ENCODE measurements around the gene NSMCE1. TPM values are rescaled to one million over a fixed set of nuclear protein-coding genes. Genes with fewer than 3 reads are reported as not detected.

The NSMCE1 gene
- total RNA-seq, 1 donor from 2014 or later = 61.0 TPM

DNA sequence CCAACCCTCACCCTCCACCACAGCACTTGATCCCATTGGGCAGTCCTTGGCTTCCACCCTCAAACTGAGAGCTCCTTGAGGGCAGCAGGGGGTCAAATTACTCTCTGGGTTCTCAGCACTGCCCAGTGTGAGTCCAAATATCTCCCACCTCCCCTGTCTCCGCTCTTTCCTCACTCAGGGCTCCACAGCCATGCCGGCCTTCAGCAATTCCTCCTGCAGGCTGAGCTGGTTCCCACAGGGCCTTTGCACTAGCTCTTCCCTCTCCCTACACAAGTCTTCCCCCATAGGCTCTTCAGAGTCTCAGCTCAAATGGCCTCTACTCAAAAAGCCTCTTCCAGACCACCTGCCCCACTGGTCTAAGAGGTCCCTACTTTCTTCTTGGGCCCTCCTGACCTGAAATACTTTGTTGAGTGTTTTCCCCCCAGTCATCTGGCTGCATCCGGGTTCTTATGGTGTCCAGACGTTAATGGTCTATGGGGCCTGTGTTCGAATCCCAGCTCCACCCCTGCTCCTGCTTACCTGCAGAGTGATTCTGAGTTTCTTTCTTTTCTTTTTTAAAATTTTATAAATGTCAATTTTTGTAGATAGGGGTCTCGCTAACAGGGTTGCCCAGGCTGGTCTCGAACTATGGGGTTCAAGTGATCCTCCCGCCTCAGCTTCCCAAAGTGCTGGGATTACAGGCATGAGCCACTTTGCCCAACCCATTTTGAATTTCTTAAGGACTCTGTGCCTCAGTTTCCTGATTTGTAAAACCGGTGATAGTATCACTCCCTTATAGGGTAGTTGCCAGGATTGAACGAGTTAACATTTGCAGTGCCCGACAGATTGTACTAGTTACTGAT lies 44.2 kb upstream of the NSMCE1 start:
- Mint-ChIP-seq H3K36me3 (ENCODE audit: low read depth) (peaks cover 25% of the 10 kb centered on the region), H3K4me1 (peaks cover 68% of the 10 kb centered on the region), H3K27me3 (no peaks in the 10 kb centered on the region), H3K4me3 (peak overlapping the region; percentile 87), H3K27ac (peak overlapping the region; percentile 82), H3K9me3 (no peaks in the 10 kb centered on the region)
- TF ChIP-seq, protein P1, sequence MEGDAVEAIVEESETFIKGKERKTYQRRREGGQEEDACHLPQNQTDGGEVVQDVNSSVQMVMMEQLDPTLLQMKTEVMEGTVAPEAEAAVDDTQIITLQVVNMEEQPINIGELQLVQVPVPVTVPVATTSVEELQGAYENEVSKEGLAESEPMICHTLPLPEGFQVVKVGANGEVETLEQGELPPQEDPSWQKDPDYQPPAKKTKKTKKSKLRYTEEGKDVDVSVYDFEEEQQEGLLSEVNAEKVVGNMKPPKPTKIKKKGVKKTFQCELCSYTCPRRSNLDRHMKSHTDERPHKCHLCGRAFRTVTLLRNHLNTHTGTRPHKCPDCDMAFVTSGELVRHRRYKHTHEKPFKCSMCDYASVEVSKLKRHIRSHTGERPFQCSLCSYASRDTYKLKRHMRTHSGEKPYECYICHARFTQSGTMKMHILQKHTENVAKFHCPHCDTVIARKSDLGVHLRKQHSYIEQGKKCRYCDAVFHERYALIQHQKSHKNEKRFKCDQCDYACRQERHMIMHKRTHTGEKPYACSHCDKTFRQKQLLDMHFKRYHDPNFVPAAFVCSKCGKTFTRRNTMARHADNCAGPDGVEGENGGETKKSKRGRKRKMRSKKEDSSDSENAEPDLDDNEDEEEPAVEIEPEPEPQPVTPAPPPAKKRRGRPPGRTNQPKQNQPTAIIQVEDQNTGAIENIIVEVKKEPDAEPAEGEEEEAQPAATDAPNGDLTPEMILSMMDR (IDR thresholded peaks at IDR 0.05) = no peak
- POLR2A ChIA-PET = interaction anchor here (0.6 to 1.4 kb wide), 10 partner anchors 10 to 139 kb away, joined by 3 to 7 read pairs (median 4); no protein-coding TSS in a partner anchor
- intact Hi-C loops (cut with micrococcal nuclease) = loop anchor here (2.0 to 10.0 kb wide), 2 partner anchors 14 to 242 kb away; partner anchors contain the start of gene KATNIP
- DNase-seq (no peak), ATAC-seq (ENCODE audit: low read depth) (no peak)
- CTCF ChIA-PET = no interaction called here

DNA sequence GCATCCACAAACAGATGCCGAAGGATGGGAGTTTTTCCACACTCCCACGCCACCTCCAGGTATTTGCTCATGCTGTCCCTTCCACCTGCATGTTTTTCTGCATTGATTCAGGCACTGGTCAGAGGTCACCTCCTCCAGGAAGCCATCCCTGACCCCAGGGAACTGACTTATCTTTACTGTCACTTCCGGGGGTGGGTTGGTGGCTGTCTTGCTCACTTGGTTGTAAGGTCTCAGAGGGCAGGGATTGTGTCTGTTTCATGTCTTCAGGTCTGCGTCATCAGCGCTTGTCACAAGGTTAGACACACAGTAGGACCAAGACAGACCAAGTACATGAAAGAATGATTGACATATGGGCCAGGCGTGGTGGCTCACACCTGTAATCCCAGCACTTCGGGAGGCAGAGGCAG lies 43.3 kb upstream of the NSMCE1 start:
- H3K4me1 Mint-ChIP-seq = peaks cover 59% of the 10 kb centered on the region
- DNase-seq (no peak), ATAC-seq (ENCODE audit: low read depth) (no peak)
- H3K4me3 Mint-ChIP-seq = peak overlapping the region; percentile 28
- peak overlapping the region; percentile 35 for H3K27ac Mint-ChIP-seq
- ChIA-PET CTCF (no interaction called here), POLR2A (interaction anchor here (0.9 to 1.2 kb wide), 7 partner anchors 15 to 89 kb away, joined by 3 to 7 read pairs (median 4); no protein-coding TSS in a partner anchor)
- H3K9me3 Mint-ChIP-seq = no peaks in the 10 kb centered on the region
- peaks cover 17% of the 10 kb centered on the region for H3K36me3 Mint-ChIP-seq (ENCODE audit: low read depth)
- intact Hi-C loops (cut with micrococcal nuclease) = loop anchor here (2.0 to 10.0 kb wide), 2 partner anchors 13 to 243 kb away; partner anchors contain the start of gene KATNIP
- TF ChIP-seq, protein P1 (IDR thresholded peaks at IDR 0.05) = no peak
- no peaks in the 10 kb centered on the region for H3K27me3 Mint-ChIP-seq

DNA sequence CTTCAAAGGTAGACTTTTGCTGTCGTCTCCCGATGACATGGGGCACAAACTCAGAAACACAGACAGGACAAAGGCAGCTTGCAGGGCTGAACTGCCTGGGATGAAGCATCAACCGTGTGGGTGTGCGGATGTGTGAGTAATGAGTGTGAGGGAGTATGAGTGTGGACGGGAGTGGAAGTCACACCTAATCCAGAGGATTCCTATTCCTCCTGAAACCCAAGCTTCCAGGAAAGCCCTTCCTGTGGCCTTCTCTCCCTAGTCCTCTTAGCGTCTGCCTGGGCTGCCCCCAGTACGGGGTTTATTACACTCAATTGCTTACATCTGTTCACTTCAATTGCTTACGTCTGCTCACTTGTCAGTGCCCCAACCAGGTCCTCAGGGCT lies 42.9 kb upstream of the NSMCE1 start:
- POLR2A ChIA-PET = interaction anchor here (1.0 kb wide), 1 partner anchor 15 kb away, joined by 3 read pairs; no protein-coding TSS in a partner anchor
- CTCF ChIA-PET = no interaction called here
- Mint-ChIP-seq H3K36me3 (ENCODE audit: low read depth) (peaks cover 17% of the 10 kb centered on the region), H3K9me3 (no peaks in the 10 kb centered on the region), H3K4me1 (peaks cover 55% of the 10 kb centered on the region), H3K27ac (no peak overlapping the region), H3K27me3 (no peaks in the 10 kb centered on the region), H3K4me3 (no peak overlapping the region)
- TF ChIP-seq, protein P1 (IDR thresholded peaks at IDR 0.05) = no peak
- intact Hi-C loops (cut with micrococcal nuclease) = loop anchor here (10.0 kb wide), 1 partner anchor 243 kb away; the partner anchor contains the start of gene KATNIP
- ATAC-seq (ENCODE audit: low read depth) = no peak
- DNase-seq = no peak

DNA sequence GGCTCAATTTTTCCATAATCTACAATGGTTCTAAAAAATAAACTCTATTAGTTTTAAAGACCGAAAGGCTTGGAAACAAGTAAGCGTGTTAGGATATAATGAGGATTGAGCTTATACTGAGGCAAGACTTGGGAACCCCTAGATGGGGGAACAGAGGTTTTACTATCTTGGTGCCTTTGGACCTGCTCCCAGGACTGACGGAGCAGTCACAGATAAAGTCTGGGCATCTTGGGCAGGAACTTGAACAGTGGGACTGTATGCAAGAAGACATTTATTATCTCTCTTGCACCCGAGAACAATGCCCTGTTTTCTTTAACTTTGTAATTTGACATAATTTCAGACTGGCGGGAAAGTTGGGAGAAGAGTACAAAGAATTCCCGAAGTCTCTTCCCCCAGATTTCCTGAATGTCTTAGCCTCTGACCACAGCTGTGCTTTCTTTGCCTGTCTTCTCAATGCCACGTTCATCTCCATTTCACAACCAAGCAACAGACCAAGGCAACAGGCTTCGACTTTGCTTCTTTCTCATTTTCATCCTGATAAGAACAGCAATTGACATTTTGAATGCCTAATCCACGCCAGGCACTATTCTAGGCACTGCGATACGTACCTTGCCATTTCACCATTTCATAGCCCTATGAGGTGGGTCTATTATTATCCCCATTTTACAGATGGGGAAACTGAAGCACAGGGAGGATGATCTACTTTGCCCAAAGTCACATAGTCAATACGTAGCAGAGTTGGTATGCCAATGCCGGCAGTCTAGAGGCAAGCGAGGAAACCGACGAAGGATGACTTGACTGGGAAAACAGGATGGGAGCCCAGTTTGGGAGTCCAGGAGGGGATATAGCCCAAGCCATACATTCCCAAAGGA lies 42.2 kb upstream of the NSMCE1 start:
- Mint-ChIP-seq H3K27ac (peak overlapping the region; percentile 0), H3K4me3 (no peak overlapping the region)
- CTCF ChIA-PET = no interaction called here

More for the DNA sequence above, 42.2 kb upstream of the NSMCE1 start:
- TF ChIP-seq, protein P1 (IDR thresholded peaks at IDR 0.05) = no peak
- no peak for ATAC-seq (ENCODE audit: low read depth)
- peaks cover 49% of the 10 kb centered on the region for H3K4me1 Mint-ChIP-seq
- peaks cover 4% of the 10 kb centered on the region for H3K9me3 Mint-ChIP-seq
- H3K36me3 Mint-ChIP-seq (ENCODE audit: low read depth) = peaks cover 13% of the 10 kb centered on the region
- intact Hi-C loops (cut with micrococcal nuclease) = loop anchor here (10.0 kb wide), 1 partner anchor 244 kb away; the partner anchor contains the start of gene KATNIP
- H3K27me3 Mint-ChIP-seq = no peaks in the 10 kb centered on the region
- POLR2A ChIA-PET = interaction anchor here (0.5 to 1.0 kb wide), 4 partner anchors 14 to 95 kb away, joined by 3 to 4 read pairs (median 3); partner anchors contain the start of gene NSMCE1
- DNase-seq = no peak
